Mammary epithelial cell (primary cell): ENCODE data around the gene ORM1.

Source experiments
- CTCF ChIP-seq, 2 donors: IDR thresholded peaks in 1 of 2; conservative IDR thresholded peaks in 1 of 2; 2 replicates each; pipeline ENCODE4 v1.5.1; 2011 to 2012; ENCODE audit warnings: inconsistent platforms in 2 of 2, low read length in 2 of 2, mild to moderate bottlenecking in 2 of 2, control low read depth in 1 of 2, low read depth in 1 of 2; ENCODE audit not compliant: insufficient read depth in 1 of 2; ENCODE audit errors: extremely low read depth in 1 of 2
- EZH2 ChIP-seq: IDR thresholded peaks from 2 replicates; pipeline ENCODE4 v1.6.1; 2012; ENCODE audit warnings: low read length, inconsistent platforms, borderline replicate concordance

- no peak for TF ChIP-seq CTCF (conservative IDR thresholded peaks at IDR 0.05 in 1 of 2, IDR thresholded peaks at IDR 0.05 in 1 of 2; ENCODE audit: extremely low read depth in 1 of 2, insufficient read depth in 1 of 2, low read depth in 1 of 2, low read length in 2 of 2)
- no peak for TF ChIP-seq EZH2
Observed at GRCh38 chr9:114330636-114331035, 7.7 kb downstream of the ORM1 start.
